NCI-H82 (cell line): ENCODE results near the gene CEP44.
A peak's percentile ranks its signal among the peaks of the same experiment; 100 is the strongest.
"Not testable (repeated sequence)": the region's sequence is repeated elsewhere in the genome, so short reads cannot be mapped to it uniquely, and the experiment has no call there.

Experiments used
- DNase-seq: peaks from one replicate; lab custom pipeline; 2025; lab: John Stamatoyannopoulos, UW

Gene CEP44

GRCh38 chr4:174283507-174284471 is at the start of gene CEP44, which contains the start of gene FBXO8:
Gene CEP44, plus strand, starts transcription at chr4:174283911. Its CDS starts 15,211 bp downstream, at chr4:174299122.
Gene FBXO8, minus strand, starts transcription at chr4:174283667. Its CDS starts 20,575 bp downstream, at chr4:174263092.
- peak; percentile 77 for DNase-seq

GRCh38 chr4:174236359-174236758 is 47.4 kb upstream of the CEP44 start:
- no peak for DNase-seq

GRCh38 chr4:174241162-174241561 is 42.5 kb upstream of the CEP44 start:
- DNase-seq, result no peak

DNA sequence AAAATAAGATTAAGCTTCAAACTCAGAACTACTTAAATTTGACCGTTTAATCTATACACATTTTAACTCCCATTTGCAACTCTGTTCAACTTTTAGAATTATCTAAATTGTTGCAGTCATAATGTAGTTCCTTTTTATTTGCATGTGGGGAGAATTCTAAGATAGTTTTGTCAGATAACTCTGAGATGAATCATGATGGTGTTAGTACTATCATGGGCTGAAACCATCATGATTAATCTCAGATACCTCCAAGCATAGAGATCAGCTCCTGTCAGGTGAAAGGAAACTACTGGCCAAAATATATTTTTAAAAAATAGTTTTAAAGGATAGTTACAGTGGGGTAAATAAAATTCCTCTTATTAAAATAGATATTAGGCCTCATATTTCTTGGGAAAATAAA is 39.3 kb upstream of the CEP44 start:
- DNase-seq, result no peak

- DNase-seq, result no peak
Measured at GRCh38 chr4:174245714-174246113, 38.0 kb upstream of the CEP44 start.

GRCh38 chr4:174248407-174248806 is 35.3 kb upstream of the CEP44 start:
- DNase-seq, result no peak

DNA sequence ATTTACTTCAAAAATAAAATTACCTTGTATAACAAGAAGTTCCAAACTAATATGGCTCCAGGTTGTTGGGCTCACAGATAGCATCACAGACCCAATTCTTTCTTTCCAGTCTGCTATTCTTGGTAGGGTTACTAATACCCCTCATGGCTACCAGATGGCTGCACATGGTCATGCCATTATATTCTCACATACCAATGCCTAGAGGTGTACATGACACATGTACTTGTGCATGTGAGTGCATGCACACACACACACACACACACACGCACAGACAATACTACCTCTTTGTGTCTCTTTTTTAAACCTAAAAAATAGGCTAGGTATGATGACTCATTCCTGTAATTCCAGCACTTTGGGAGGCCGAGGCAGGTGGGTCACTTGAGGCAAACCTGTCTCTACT is 31.3 kb upstream of the CEP44 start:
- DNase-seq, result no peak

GRCh38 chr4:174254613-174255012 is 29.1 kb upstream of the CEP44 start:
- DNase-seq, result no peak

DNA sequence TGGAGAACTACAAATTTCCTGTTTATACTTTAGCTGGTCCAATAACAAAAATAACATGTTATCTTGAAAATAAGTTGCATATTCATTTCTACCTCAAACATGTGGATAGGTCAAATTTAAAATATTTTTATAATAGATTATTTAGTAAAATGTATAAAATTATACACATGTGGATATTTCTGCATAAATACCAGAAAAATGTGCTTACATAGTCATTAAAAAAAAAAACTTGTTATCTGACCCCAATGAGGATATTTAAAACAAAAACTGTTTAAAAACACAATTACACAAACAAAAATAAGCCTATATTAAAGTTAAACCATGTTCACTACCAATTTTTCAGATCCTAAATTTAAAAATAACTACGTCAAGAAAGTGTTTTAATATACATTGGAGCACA is 28.3 kb upstream of the CEP44 start:
- DNase-seq, result no peak

DNA sequence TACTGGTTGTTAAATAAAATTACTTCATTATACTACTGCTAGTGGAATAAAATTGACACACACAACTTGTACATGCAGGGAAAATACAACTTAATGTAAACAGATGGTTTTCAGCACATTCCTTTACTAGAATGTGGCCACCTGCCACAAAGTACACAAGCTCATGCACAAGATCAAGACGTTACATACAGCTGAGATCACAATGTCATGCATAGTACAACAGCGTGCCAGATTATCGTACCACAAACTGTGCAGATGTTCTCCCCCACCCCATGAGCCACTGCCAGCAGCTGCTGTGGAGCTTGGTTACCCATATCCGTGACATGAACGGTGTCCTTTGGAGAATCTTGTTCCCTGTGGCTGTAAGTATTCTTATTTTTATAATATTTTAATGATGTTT is 27.9 kb upstream of the CEP44 start:
- DNase-seq, result peak; percentile 3

- DNase-seq, result no peak
Measured at GRCh38 chr4:174256277-174256713, 27.4 kb upstream of the CEP44 start.

DNA sequence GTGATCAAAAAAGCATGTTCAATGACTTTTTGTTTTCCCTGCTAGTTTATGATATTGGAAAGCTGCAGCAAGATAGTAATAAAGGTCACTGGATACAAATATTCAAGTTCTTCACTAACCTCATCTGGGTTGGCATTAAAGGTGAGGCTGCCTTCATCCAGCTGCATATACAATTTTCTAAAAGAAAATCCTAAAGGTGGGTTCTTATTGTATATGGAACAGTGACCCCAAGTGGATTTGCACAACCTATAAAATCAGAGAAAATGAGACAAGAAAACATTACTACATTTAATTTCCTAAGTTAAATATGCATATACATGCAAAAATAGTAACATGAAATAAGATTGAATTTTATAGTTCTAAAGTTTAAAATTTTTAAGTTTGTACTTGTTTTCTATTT is 24.1 kb upstream of the CEP44 start:
- no peak for DNase-seq

GRCh38 chr4:174260099-174260498 is 23.6 kb upstream of the CEP44 start:
- peak; percentile 81 for DNase-seq

DNA sequence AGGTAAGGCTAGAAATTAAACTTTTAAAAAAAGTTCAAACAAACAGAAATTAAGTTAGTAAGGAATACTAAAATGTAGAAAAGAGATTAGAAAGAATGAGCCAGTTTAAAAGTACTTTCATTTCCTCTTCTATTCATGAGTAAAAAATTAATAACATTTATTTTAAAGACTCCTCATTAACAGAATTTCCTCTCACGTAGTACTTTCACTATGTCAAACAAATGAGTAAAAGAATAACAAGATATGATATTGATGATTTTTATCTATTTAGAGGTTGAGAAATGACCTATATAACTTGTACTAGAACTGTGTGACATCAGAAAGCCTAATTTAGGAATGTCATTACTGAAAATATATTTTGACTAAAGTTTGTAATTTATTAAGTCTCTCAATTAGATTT is 22.3 kb upstream of the CEP44 start:
- not testable (repeated sequence) for DNase-seq

GRCh38 chr4:174262624-174263444 is 20.9 kb upstream of the CEP44 start:
- no peak for DNase-seq

- peak; percentile 1 for DNase-seq
Measured at GRCh38 chr4:174263445-174263736, 20.3 kb upstream of the CEP44 start.

- DNase-seq, result peak; percentile 82
Measured at GRCh38 chr4:174265916-174266315, 17.8 kb upstream of the CEP44 start.

GRCh38 chr4:174266416-174266815 is 17.3 kb upstream of the CEP44 start:
- DNase-seq, result no peak

- DNase-seq, result peak; percentile 33
Measured at GRCh38 chr4:174273930-174274329, 9.8 kb upstream of the CEP44 start.

- DNase-seq, result no peak
Measured at GRCh38 chr4:174274436-174274835, 9.3 kb upstream of the CEP44 start.

DNA sequence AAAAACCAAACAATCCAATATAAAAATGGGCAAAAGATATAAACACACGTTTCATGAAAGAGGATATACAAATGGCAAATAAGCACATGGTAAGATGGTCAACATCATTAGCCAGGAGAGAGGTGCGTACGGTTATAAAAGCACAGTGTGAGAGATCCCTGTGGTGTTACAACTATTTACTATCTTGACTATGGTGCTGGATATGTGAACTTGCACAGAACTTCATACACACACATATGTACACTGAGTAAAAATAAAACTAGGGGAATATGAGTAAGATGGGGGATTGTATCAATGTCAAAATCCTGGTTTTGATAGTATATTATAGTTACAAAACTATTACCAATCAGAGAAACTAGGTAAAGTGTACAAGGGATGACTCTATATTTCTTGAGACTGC is 8.6 kb upstream of the CEP44 start:
- no peak for DNase-seq

DNA sequence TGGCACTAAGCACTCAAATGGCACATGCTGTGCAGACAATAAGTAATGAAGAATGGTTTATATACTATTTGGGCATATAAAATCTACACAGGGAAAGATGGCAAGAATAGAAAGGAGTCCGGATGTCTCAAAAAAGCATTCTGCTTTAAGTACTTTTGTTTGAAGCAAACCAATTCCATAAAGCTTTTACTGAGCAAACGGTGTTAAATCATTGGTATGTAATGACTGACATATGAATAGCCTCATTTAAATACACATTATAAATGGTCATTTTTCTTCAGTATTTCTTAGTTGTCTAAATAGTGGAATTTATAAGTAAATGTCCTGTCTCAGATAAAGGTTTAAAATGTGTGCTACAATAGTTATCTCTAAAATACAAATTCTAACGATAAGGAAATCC is 6.3 kb upstream of the CEP44 start:
- no peak for DNase-seq

DNA sequence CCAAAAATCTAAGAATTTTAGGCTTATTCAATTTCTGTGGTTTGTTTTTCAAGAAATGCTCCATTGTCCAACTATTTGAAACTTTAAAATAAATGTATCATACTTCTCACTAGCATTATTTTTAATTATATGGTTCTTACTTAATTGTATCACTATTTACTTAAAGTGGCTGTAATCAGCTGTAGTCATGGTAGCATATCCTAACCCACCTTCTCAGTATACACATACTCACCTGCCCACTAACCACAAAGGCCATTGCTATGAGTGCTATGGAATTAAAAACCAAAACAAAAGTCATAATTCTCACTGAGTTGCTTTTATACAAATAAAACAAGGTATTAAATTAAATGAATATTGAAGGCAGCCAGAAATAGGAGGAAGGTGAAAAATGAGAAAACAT is 5.2 kb upstream of the CEP44 start:
- DNase-seq, result no peak
